NCI-H345 treated with DMSO at 0.1 percent for 48 hours (cell line): Measurements from ENCODE around the gene SEC14L3.
A peak's percentile ranks its signal among the peaks of the same experiment; 100 is the strongest.

Source experiments
- DNase-seq: peaks from one replicate; lab custom pipeline; 2025; ENCODE audit not compliant: unreplicated experiment; lab: John Stamatoyannopoulos, UW

The SEC14L3 gene

DNA sequence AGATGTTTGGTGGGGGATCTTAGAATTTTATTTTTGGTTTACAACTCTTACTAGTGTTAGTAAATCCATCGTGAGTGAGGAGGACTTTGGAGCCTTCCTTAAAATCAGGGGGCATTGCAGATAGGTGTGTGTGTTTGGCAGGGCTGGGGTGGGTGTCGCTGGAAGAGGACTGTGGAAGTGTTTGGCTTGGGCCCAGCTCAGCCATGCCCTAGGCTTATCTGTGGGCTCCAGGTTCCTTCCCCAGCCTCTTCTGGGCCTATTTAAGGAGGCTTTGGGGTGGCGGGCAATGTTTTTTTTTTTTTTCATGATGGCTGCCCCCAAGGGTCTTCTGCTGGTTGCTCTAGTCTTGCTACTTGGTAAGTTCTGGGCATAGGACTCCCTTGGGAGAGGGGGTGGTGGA lies 24.2 kb downstream of the SEC14L3 start:
- DNase-seq = no peak

DNA sequence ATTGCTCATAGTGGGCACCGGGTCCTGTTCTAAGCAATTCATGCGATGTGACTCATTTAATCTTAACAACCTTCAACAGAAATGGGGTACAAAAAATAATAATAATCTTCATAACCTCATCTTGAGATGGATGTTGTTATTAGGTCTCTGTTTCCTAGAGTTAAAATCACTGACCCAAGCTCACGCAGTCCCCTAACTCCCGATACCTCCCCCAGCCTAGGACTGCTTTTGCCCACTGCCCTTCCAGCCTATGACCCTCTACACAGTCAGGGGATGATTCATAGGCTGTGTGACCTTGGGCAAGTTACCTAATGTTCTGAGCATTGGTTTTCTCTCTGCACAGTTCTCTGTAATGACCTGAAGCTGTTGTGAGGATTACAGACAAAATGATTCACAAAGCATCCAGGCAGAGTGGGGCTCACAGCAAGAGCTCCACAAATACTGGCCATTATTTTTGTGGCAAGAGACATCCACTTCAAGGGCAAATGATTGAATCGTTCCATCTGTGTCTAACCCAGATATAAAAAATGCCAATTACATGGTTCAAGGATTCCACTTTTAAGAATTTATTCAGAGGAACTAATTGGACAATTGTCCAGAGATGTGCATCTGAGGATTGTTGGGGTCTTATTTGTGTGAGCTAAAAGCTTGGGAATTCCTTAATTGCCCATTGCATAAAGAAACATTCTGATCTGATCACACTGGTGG lies 26.2 kb downstream of the SEC14L3 start:
- no peak for DNase-seq

DNA sequence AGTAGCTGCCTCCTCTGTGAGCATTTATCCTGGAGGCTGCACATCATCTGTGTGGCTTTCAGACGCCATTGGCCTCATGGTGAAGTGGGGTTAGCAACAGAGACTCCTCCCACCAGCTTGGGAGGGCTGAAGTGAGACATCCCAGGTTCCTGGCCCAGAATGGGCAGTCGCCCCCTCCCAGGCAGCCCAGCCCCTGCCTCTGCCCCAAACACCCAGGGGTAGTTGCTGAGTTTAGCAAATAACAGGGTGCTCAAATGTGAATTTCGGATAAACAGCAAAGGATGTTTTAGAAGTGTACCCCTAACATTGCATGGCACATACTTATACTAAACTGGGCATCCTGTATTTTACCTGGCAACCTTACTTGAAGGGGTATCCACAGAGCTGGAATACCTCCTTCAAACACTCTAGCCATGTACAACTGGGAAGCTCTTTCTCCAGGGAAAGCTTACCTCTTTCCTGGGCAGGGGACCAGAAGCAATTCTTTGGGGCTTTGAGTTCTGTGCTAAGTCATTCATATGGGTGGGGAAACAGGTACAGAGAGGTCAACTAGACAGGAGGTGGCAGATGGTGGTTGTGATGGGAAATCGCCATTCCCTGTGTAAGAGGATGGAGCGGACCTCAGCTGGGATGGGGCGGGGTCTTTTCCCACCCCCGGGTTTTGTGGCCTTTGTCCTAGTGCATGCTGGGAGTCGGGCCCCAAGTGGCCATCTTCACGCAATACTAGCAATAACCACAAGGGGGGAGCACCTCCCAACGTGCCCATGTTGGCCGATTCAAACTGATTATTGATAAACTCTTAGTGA lies 27.0 kb downstream of the SEC14L3 start:
- peak; percentile 22 for DNase-seq

DNA sequence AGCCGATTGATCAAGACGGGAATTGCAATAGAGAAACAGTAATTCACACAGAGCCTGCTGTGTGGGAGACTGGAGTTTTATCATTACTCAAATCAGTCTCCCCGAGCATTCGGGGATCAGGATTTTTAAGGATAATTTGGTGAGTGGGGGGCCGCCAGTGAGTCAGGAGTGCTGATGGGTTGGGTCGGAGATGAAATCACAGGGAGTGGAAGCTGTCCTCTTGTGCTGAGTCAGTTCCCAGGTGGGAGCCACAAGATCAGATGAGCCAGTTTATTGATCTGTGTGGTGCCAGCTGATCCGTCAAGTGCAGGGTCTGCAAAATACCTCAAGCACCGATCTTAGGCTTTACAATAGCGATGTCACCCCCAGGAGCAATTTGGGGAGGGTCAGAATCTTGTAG lies 30.7 kb downstream of the SEC14L3 start:
- DNase-seq = no peak

DNA sequence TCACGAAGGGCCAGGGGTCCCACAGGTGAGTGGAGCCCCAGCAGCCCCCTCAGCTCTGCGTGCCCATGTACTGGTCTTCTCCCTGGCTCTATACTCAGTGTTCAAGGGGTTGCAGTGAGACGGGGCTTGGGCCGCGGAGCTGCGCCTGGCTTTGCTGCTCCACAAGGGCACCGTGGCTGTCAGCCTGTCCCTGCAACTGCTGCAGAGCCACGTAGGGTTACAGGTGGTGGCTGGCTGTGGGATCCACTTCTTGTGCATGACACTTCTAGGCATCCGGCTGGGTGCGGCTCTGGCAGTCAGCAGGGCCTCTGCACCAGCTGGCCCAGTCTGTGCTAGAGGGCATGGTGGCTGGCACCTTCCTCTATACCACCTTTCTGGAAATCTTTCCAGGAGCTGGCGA lies 32.0 kb downstream of the SEC14L3 start:
- DNase-seq = no peak

- DNase-seq = no peak
Measured at GRCh38 chr22:30439226-30439625, 32.6 kb downstream of the SEC14L3 start.

DNA sequence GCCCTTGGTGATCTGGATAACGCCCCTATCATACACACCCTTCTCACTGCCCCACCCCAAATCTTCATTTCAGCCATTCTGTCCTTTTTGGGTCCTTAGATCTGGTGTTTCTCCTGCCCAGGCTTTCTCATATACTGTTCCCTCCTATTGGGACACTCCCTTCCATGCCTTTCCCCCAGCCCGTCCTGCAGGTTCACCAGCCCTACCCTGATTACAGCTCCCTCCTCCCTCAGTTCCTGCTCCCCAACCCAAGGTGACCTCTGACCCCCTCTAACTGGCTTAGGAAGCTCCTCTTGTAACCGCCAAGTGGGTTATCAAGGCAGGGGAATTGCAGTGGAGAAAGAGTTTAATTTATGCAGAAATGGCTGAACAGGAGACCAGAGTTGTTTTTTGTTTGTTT lies 33.3 kb downstream of the SEC14L3 start:
- DNase-seq = no peak

- no peak for DNase-seq
Measured at GRCh38 chr22:30436196-30436595, 35.6 kb downstream of the SEC14L3 start.

- no peak for DNase-seq
Measured at GRCh38 chr22:30435674-30436126, 36.1 kb downstream of the SEC14L3 start.

GRCh38 chr22:30434843-30435242 lies 37.0 kb downstream of the SEC14L3 start:
- no peak for DNase-seq

DNA sequence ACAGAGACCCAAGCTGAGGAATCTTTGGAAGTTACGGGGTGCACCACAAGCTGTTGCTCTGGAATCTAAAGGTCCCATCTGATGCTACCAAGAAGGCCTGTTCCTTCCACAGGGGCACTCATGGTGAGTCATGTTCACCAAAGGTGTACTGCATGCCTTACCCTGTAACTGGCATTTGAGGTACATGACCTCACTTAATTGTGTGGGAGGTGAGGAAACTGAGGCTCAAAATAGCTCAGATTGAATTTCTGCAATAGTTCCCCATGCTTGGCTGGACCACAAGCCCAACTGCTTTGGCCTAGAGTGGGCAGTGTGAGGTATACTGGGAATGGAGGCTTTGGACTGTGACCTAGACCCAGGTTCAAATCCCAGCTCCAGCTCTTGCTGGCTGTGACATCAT lies 38.0 kb downstream of the SEC14L3 start:
- no peak for DNase-seq

GRCh38 chr22:30433227-30433626 lies 38.6 kb downstream of the SEC14L3 start:
- no peak for DNase-seq

- no peak for DNase-seq
Measured at GRCh38 chr22:30432520-30432919, 39.3 kb downstream of the SEC14L3 start.

- no peak for DNase-seq
Measured at GRCh38 chr22:30432096-30432495, 39.7 kb downstream of the SEC14L3 start.

DNA sequence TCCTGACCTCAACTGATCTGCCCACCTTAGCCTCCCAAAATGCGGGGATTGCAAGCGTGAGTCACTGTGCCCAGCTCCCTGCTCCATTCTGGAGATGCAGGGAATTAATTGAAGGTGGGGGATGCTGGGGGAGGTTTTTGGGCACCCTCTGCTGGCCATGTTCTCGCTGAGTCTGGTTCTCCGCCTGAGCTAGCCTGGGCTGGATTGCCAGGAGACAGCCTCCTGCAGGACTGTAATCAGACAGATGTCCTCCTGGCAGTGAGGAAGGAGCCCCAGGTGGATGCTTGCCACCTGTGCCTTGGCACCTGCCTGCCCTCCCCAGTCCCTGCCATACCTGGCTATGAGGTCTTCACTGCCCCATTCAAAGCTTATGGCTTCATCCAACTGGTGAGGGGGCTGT lies 40.9 kb downstream of the SEC14L3 start:
- no peak for DNase-seq

GRCh38 chr22:30429887-30430286 lies 41.9 kb downstream of the SEC14L3 start:
- no peak for DNase-seq

- DNase-seq = no peak
Measured at GRCh38 chr22:30427871-30428270, 43.9 kb downstream of the SEC14L3 start.

DNA sequence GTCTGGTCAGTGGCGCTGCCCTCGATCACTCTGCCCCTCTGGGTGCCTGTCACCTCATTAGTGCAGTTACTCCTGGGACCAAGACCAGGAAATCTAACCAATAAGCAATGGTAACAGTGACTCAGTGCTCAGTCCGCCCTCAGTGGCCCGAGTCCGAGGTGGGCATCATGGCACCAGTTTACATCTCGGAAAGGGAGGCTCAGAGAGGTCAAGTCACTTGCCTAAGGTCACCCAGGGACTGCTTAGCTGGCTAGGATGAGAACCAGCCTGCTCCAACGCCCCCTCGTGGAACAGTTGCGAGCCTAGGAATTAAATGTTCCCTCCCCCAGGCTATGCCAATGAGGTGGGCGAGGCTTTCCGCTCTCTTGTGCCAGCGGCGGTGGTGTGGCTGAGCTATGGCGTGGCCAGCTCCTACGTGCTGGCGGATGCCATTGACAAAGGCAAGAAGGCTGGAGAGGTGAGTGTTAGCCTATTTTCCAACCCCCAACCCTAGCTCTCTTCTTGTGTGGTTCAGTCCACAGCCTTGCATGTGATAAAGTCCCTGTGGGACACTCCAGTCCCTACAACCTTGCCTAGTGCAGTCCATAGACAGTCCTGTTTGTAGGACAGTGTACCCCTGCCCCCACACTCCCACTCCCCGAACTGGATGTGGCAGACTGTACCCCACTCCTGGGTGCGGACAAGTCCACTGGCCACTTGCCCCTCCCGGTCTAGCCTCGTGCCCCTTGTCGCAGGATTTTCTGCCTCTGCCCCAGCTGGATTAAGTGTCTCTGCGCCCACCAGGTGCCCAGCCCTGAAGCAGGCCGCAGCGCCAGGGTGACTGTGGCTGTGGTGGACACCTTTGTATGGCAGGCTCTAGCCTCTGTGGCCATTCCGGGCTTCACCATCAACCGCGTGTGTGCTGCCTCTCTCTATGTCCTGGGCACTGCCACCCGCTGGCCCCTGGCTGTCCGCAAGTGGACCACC lies 45.1 kb downstream of the SEC14L3 start:
- DNase-seq = peak; percentile 2

DNA sequence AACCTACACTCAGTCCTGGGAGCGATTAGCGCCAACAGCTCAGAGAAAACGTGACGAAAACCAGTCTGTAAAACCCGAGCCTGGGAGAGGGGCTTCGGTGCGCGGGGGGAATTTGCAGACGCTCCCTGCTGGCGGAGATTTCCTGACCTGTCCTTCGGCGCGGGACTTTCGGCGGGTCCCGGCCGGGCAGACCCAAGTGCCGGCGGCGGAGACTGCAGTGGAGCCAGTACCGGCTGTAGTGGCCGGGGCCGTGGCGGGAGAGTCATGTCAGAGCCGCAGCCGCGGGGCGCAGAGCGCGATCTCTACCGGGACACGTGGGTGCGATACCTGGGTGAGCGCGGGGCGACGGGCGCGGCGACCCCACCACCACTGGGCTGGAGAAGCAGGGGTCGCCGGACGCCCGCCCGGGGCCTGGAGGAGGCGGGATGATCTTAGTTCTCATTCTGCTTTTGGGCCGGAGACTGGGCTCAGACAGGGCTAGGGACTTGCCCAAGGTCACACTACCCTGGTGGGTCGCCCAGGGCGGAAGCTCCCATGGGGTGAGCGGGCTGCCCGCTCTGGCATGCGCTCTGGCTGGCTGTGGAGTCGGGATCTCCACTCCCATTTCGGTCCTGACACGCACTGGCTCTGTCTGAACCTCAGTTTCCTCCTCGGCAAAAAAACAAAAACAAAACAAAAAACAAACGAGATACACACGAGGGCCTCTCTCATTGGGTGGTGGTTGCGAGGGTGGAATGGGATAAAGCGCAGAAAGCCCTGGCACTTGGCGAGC lies 46.0 kb downstream of the SEC14L3 start, which contains the start of gene MTFP1:
Gene MTFP1, plus strand, starts transcription at position 153 of the 772 bp plus-strand sequence. Its CDS starts 112 bp downstream, at position 265.
- peak; percentile 16 for DNase-seq

- no peak for DNase-seq
Measured at GRCh38 chr22:30425327-30425615, 46.5 kb downstream of the SEC14L3 start.
